ENCODE data around the gene C20orf141. TPM values are rescaled to one million over a fixed set of nuclear protein-coding genes. Genes with fewer than 3 reads are reported as not detected.
A peak's percentile ranks its signal among the peaks of the same experiment; 100 is the strongest.

Gene C20orf141
- total RNA-seq, 1 donor from 2014 or later = not detected

DNA sequence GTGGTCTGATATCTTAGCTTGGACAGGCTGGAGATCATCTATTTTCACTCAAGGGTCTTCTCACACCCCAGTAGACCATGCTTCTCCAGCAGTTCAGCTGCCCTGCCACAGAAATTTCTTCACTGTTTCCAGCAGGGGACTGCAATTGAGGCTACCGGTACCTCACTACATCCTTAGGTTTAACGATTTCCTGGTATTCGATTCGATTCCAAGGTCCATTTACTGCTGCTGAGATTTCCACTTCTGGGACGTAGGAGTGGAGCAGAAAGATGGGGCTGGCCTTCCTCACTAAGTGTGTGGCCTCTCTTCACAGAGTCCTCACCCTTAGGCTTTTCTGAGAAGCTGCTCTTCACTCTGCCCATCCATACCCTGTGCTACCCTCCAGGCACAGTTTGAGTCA is 31.9 kb downstream of the C20orf141 start:
- no peak for DNase-seq (ENCODE audit: low read depth)

DNA sequence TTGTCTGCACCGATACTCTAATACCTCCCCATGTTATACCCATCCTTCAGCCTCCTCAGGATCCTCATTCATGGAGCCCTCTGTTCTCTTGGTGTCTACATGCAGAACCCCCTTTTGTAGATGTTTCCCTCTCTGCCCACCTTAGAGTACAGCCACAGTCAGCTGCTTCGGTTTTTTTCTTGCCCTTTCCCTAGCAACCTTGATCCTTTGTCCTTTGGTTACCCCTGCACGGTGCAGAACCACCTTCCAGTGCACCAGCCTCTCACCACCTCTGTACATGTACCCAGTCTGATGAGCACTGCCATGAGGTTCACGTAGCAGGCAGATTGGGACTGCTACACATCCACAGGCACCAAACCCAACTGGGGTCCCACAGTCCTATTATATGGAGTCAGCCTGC is 33.0 kb downstream of the C20orf141 start:
- DNase-seq (ENCODE audit: low read depth) = no peak

DNA sequence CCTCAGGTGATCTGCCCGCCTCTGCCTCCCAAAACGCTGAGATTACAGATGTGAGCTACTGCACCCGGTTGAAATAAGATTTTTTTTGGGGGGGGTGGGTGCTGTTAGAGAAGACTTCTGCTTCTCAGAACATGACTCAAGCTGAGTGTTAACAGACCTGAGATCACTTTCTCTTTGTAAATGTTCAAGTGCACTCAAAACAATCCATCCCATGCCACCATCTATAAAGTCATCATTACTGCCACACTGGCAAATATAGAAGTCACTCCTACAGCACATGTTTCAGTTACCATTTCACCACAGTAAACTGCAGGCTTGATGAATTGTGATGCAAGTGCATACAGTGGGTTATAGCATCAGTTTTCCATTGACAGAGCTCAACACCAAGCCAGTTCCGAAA is 34.7 kb downstream of the C20orf141 start:
- no peak for DNase-seq (ENCODE audit: low read depth)

DNA sequence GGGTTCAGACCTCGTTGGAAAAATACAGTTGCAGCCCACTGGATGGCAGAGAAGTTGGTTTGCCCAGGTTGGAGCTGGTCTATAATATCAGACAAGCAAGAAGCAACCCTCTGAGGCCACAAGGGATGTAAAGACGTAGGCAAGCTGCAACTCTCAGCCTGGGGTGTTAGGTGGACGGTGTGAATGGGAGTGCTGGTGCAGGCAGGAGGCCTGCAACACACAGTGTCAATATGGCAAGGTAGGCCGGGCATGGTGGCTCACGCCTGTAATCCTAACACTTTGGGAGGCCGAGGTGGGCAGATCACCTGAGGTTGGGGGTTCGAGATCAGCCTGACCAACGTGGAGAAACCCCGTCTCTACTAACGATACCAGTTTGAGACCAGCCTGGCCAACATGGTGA is 36.3 kb downstream of the C20orf141 start:
- DNase-seq (ENCODE audit: low read depth) = no peak

DNA sequence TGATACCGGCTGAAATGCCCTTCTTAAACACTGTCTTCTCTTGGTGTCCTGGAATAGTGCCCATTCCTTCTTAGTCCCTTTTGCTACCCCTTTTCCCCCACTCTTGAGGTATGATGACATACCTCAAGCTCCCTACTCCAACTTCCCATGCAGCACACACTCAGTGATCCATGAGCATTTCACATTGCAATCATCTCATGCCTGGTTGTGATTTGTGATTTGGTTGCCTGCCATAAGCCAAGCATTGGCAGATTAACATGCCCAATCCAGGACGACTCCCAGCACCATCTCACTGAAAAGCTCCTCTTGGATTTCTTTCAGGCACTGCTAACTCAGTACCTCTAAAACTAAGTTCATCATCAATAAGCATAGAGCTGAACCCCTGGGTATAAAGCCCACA is 43.8 kb downstream of the C20orf141 start:
- DNase-seq (ENCODE audit: low read depth) = no peak

DNA sequence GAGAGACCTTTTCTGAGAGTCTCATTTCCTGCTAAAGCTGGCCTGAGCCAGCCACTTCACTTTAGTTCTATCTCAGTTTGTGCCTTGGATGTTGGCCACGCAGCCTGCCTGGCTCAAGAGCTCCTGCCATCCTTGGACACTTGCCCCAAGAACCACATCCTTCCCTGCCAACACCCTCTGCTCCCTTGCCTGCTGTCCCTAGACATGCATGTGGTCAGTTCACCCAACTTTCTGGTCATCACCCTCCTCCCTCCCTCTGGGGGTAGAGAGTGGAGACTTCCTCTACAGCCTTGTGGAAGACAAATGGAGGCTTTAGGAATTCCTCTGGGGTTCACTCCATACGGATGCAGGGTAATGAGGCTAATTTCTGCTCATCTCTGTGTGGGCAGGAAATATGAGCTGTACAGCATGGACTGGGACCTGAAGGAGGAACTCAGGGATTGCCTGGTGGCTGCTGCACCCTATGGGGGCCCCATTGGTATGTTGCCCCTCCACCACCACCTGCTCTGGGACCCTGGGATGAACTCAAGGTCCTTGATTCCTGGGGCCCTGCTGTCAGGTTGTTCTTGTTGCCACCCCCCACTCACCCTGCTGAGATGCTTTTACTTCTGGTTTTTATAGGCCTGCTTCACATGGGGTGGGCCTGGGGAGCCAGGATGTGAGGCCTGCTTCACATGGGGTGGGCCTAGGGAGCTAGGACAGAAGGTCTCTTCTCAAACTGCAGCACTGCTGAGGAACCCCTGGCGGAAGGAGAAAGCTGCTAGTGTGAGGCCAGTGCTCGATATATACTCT is 44.7 kb downstream of the C20orf141 start:
- DNase-seq (ENCODE audit: low read depth) = peak; percentile 98

DNA sequence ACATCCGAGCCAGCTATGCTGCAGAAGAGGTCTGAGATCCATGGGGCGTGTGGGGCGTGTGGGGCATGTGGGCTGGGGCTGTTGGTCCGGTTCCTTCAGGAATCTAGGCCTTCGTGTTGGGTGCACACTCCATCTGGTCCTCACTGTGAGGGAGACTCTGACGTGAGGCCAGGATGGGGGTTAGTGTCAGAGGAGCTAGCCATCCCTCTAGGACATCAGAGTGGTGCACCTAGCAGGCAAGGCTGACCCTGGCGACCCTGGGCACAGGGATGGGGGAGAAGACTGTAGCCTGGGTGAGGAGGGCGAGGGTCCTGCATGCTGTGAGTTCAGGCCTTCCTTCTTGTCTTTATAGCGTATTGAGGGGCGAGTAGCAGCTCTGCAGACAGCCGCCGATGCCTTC is 49.8 kb downstream of the C20orf141 start:
- no peak for DNase-seq (ENCODE audit: low read depth)

DNA sequence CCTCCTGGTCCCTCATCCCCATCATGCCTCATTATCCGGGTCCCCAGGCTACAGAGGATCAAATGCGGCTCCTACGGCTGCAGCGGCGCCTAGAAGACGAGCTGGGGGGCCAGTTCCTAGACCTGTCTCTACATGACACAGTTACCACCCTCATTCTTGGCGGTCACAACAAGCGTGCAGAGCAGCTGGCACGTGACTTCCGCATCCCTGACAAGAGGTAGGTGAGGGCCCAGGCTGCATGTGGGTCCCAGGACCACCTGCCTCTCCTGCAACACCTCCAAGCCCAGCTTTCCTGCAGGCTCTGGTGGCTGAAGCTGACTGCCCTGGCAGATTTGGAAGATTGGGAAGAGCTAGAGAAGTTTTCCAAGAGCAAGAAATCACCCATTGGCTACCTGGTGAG is 50.3 kb downstream of the C20orf141 start:
- no peak for DNase-seq (ENCODE audit: low read depth)

Other genes with a start within 250 kb of the C20orf141 start
- gene NOP56, start 162.4 kb upstream of the C20orf141 start, total RNA-seq = 92.1 and 94.2 TPM in 2 replicates
- gene IDH3B, start 150.8 kb upstream of the C20orf141 start, total RNA-seq = 128 and 138 TPM in 2 replicates
- 0.31 and 0.94 TPM in 2 replicates for gene EBF4, start 122.2 kb upstream of the C20orf141 start, total RNA-seq
- gene CPXM1, start 14.4 kb upstream of the C20orf141 start, total RNA-seq = not detected in 2 replicates
- not detected in 2 replicates for gene TMEM239, start 1.4 kb downstream of the C20orf141 start, total RNA-seq
- gene PCED1A, start 25.7 kb downstream of the C20orf141 start, total RNA-seq = 16.3 and 31.4 TPM in 2 replicates
- 30.1 and 31.3 TPM in 2 replicates for gene VPS16, start 25.8 kb downstream of the C20orf141 start, total RNA-seq
- 22.0 and 30.4 TPM in 2 replicates for gene PTPRA, start 58.5 kb downstream of the C20orf141 start, total RNA-seq
- not detected in 2 replicates for gene GNRH2, start 228.6 kb downstream of the C20orf141 start, total RNA-seq
- gene MRPS26, start 231.1 kb downstream of the C20orf141 start, total RNA-seq = 51.2 and 56.8 TPM in 2 replicates